Measurements from ENCODE around the gene MOB2. TPM values are rescaled to one million over a fixed set of nuclear protein-coding genes. Genes with fewer than 3 reads are reported as not detected.

The MOB2 gene
- total and polyA plus RNA-seq, 9 of the 15 experiments (the other 6 are each of a cell fraction or from before 2014, with no cell fraction given) = 0.17 to 36.8 (median 19.2) TPM

DNA sequence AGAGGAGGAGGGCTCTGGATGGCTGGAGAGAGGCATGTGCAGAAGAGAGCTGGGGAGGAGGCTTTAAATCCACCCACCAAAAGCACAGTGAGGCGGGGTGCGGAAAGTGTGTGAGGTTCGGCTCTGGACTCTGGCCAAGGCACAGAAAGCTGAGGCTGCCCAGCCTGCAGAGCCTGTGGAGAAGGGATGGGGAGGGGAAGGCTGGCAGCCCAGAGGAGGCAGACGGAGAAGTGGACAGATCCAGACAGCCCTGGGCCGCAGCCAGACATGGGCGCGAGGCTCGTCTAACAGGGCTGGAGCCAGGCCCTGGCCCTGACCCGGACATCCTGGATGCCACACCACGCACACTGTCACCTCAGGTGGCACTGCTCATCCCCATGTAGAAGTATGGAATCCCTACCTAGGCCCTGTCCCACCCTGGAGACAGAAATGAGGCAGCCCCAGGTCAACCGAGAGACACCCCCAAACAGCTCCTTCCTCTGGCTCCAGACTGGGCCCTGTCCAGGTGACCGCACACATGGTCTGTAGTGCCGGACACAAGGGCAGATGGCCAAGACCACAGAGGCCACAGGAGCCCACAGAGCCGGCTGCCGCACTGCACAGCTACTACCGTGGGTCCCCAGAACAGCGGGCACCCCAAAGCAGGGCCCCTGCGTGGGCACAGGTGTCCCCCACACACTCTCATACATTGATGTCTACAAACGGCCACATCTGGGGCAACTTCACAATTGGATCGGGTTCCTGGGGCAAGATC lies 16.6 kb upstream of the MOB2 start (continued):
- TF ChIP-seq, protein P1, sequence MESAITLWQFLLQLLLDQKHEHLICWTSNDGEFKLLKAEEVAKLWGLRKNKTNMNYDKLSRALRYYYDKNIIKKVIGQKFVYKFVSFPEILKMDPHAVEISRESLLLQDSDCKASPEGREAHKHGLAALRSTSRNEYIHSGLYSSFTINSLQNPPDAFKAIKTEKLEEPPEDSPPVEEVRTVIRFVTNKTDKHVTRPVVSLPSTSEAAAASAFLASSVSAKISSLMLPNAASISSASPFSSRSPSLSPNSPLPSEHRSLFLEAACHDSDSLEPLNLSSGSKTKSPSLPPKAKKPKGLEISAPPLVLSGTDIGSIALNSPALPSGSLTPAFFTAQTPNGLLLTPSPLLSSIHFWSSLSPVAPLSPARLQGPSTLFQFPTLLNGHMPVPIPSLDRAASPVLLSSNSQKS (CRISPR knock-in tag; IDR thresholded peaks at IDR 0.05) = no peak
- TF ChIP-seq NR2F6 (CRISPR knock-in tag; IDR thresholded peaks at IDR 0.05) (no peak), DACH1 (IDR thresholded peaks at IDR 0.05; ENCODE audit: partially characterized antibody) (no peak)

- in situ Hi-C loops (cut with MboI) (no loop called here), intact Hi-C loops (cut with micrococcal nuclease) (no loop called here)
- Histone ChIP-seq H3K9ac (ENCODE audit: insufficient read depth in 1 of 2, low read depth in 2 of 2, low read length in 2 of 2) (no peak overlapping the region), H3K27me3 (ENCODE audit: control insufficient read depth in 2 of 2, insufficient read depth in 2 of 2, low read length in 2 of 2) (no peaks in the 10 kb centered on the region), H3K9me3 (replicated peaks; ENCODE audit: control insufficient read depth, insufficient read depth, low read depth, low read length) (0 out of 2 replicates have a peak, but pooled peaks cover 7% of the 10 kb centered on the region), H3K36me3 (ENCODE audit: control insufficient read depth, insufficient read depth, low read length) (no peaks in the 10 kb centered on the region), H3K4me2 (ENCODE audit: insufficient read depth, low read length) (no peak overlapping the region), H3K27ac (ENCODE audit: extremely low read depth, low read depth, low read length) (no peak overlapping the region), H2AFZ (ENCODE audit: low read depth, low read length) (no peak overlapping the region), H4K20me1 (replicated peaks; ENCODE audit: control insufficient read depth, insufficient read depth, low read length) (peaks cover 13% of the 10 kb centered on the region), H3K9me1 (ENCODE audit: control insufficient read depth, insufficient read depth, low read length) (no peaks in the 10 kb centered on the region), H3K4me3 (no peak overlapping the region), H3K79me2 (ENCODE audit: control insufficient read depth, insufficient read depth, low read length) (peaks cover 2% of the 10 kb centered on the region; the same call in 1 of the 3 replicates), H3K4me1 (replicated peaks in 1 of 2; ENCODE audit: control insufficient read depth in 2 of 2, insufficient read depth in 2 of 2, low read length in 2 of 2) (peaks cover 0 to 16% of the 10 kb centered on the region in 2 experiments; a peak in 2 of 5 replicates)
- no peak for DNase-seq (ENCODE audit: extremely low read depth in 1 of 4, low spot score in 3 of 4)
- ChIA-PET CTCF (ENCODE audit: low intra/inter-chr PET ratio) (no interaction called here), POLR2A (no interaction called here)
- no peak for FAIRE-seq
- WGBS (ENCODE audit: insufficient coverage, low coverage, missing lambda C conversion rate) = 87% methylated on average over 20 of the region's 24 CpGs
- ATAC-seq = no peak
- no TSS peak for BruUV-seq (replicated peaks)
- TF ChIP-seq AFF1 (IDR thresholded peaks at IDR 0.05; ENCODE audit: low read depth in 1 of 2, partially characterized antibody in 2 of 2) (no peak), ZBTB26 (CRISPR knock-in tag; IDR thresholded peaks at IDR 0.05) (no peak), TEAD4 (IDR thresholded peaks at IDR 0.05; ENCODE audit: low read length) (no peak), TEAD4 (CRISPR knock-in tag; IDR thresholded peaks at IDR 0.05; ENCODE audit: borderline replicate concordance) (no peak), ZNF589 (CRISPR knock-in tag; IDR thresholded peaks at IDR 0.05; ENCODE audit: low read depth) (no peak), ZFX (CRISPR knock-in tag; IDR thresholded peaks at IDR 0.05) (no peak), NUFIP1 (IDR thresholded peaks at IDR 0.05; ENCODE audit: partially characterized antibody) (no peak)
- TF ChIP-seq, protein P2, sequence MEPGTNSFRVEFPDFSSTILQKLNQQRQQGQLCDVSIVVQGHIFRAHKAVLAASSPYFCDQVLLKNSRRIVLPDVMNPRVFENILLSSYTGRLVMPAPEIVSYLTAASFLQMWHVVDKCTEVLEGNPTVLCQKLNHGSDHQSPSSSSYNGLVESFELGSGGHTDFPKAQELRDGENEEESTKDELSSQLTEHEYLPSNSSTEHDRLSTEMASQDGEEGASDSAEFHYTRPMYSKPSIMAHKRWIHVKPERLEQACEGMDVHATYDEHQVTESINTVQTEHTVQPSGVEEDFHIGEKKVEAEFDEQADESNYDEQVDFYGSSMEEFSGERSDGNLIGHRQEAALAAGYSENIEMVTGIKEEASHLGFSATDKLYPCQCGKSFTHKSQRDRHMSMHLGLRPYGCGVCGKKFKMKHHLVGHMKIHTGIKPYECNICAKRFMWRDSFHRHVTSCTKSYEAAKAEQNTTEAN (CRISPR knock-in tag; IDR thresholded peaks at IDR 0.05) = no peak
Measured at GRCh38 chr11:1502168-1502953, 15.8 kb upstream of the MOB2 start.
